ENCODE measurements around the gene CD302. TPM values are rescaled to one million over a fixed set of nuclear protein-coding genes. Genes with fewer than 3 reads are reported as not detected.

The CD302 gene
- total RNA-seq, 1 experiment from 2014 or later, result 0.68 TPM

DNA sequence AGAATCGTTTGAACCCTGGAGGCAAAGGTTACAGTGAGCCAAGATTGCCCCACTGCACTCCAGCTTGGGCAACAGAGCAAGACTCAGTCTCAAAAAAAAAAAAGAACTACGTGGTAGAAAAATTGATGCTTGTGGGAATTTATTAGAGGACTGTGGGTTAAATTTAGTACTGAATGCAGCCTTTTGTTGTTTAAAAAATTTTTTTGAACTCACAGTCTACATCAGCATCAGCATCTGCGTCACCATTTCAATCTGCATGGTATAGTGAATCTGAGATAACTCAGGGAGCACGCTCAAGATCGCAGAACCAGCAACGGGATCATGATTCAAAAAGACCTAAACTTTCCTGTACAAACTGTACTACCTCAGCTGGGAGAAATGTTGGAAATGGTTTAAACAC, 55.2 kb downstream of the CD302 start:
- no peak overlapping the region for H3K56ac ChIP-seq (ENCODE audit: insufficient read length, low read depth, low read length)
- no peak overlapping the region for H3K4me2 ChIP-seq (ENCODE audit: insufficient read depth, insufficient read length, low read length)
- H3K14ac ChIP-seq (ENCODE audit: insufficient read depth, low read length), result no peak overlapping the region
- DNase-seq, result no peak
- no peak overlapping the region for H3K27ac ChIP-seq (ENCODE audit: insufficient read length, low read depth, low read length)
- no peak overlapping the region for H3K18ac ChIP-seq (ENCODE audit: insufficient read length, low read depth, low read length)
- Mint-ChIP-seq H3K4me3 (no peak overlapping the region), H3K36me3 (ENCODE audit: insufficient read depth in 1 of 3, low read depth in 3 of 3) (peaks cover 35 to 75% (median 64%) of the 10 kb centered on the region in 3 experiments), H3K27ac (no peak overlapping the region), H3K27me3 (ENCODE audit: low read depth) (no peaks in the 10 kb centered on the region), H3K9me3 (no peaks in the 10 kb centered on the region), H3K4me1 (no peaks in the 10 kb centered on the region; a peak in 1 of 4 replicates)
- no peak for TF ChIP-seq CTCF (conservative IDR thresholded peaks at IDR 0.05)
- no peak overlapping the region for H3T11ph ChIP-seq (ENCODE audit: low read length)
- no peak overlapping the region for H2AFZ ChIP-seq (ENCODE audit: low read length)
- no peaks in the 10 kb centered on the region for H3K9me3 ChIP-seq (ENCODE audit: control insufficient read depth, low read depth, low read length)
- H3K27me3 ChIP-seq (ENCODE audit: insufficient read depth, low read length), result no peaks in the 10 kb centered on the region
- H3K4ac ChIP-seq (ENCODE audit: low read depth, low read length), result no peak overlapping the region
- no CpG with 5 or more reads among the region's 6 CpGs for WGBS (ENCODE audit: extremely low coverage, insufficient read length, low lambda C conversion rate)
- no peaks in the 10 kb centered on the region for H3K79me1 ChIP-seq (ENCODE audit: insufficient read depth, low read depth, low read length, poor library complexity, severe bottlenecking)
- H4K20me1 ChIP-seq (ENCODE audit: control insufficient read depth, insufficient read depth, insufficient read length), result no peaks in the 10 kb centered on the region
- H2AK5ac ChIP-seq (ENCODE audit: insufficient read length, low read length), result no peak overlapping the region
- H3K79me2 ChIP-seq (ENCODE audit: insufficient read depth, low read length), result no peaks in the 10 kb centered on the region; the same call in 1 of the 2 replicates
- H3K9ac ChIP-seq (ENCODE audit: extremely low read depth, insufficient read length, low read length), result no peak overlapping the region
- H3K4me1 ChIP-seq (ENCODE audit: insufficient read depth, low read length), result no peaks in the 10 kb centered on the region
- H4K8ac ChIP-seq (replicated peaks; ENCODE audit: insufficient read length, low read depth, low read length), result no peak overlapping the region
- no peak overlapping the region for H2BK15ac ChIP-seq (ENCODE audit: low read depth, low read length)
- no peak overlapping the region for H2BK20ac ChIP-seq (ENCODE audit: low read depth, low read length, poor library complexity, severe bottlenecking)
- H4K5ac ChIP-seq (ENCODE audit: insufficient read length, low read depth, low read length), result no peak overlapping the region
- H2BK120ac ChIP-seq (ENCODE audit: low read depth, low read length, poor library complexity, severe bottlenecking), result no peak overlapping the region
- H3K23me2 ChIP-seq (ENCODE audit: insufficient read length, low read depth, low read length, poor library complexity, severe bottlenecking), result no peaks in the 10 kb centered on the region
- H4K91ac ChIP-seq (ENCODE audit: insufficient read length, low read depth, low read length), result no peak overlapping the region
- no peak overlapping the region for H2BK5ac ChIP-seq (ENCODE audit: insufficient read length, low read length)
- H2BK12ac ChIP-seq (ENCODE audit: insufficient read length, low read depth, low read length), result no peak overlapping the region
- no peak overlapping the region for H3K23ac ChIP-seq (ENCODE audit: insufficient read length, low read depth, low read length)
